ENCODE data around the gene PPAN.

PPAN gene

GRCh38 chr19:10144361-10144760 is 38.2 kb downstream of the PPAN start:
- no peak for DNase-seq (ENCODE audit: low spot score)
- no peak for TF ChIP-seq CTCF (IDR thresholded peaks at IDR 0.05; ENCODE audit: borderline replicate concordance, control extremely low read depth, extremely low read depth, insufficient read depth, missing control alignments)
- in situ Hi-C loops (cut with MboI; ENCODE audit: low sequenced_read_pairs, unreplicated experiment), result no loop called here

- no peak for TF ChIP-seq CTCF (IDR thresholded peaks at IDR 0.05; ENCODE audit: borderline replicate concordance, control extremely low read depth, extremely low read depth, insufficient read depth, missing control alignments)
- in situ Hi-C loops (cut with MboI; ENCODE audit: low sequenced_read_pairs, unreplicated experiment), result no loop called here
- DNase-seq (ENCODE audit: low spot score), result no peak
Measured at GRCh38 chr19:10145031-10145430, 38.9 kb downstream of the PPAN start.

- TF ChIP-seq CTCF (IDR thresholded peaks at IDR 0.05; ENCODE audit: borderline replicate concordance, control extremely low read depth, extremely low read depth, insufficient read depth, missing control alignments), result no peak
- in situ Hi-C loops (cut with MboI; ENCODE audit: low sequenced_read_pairs, unreplicated experiment), result no loop called here
Measured at GRCh38 chr19:10146142-10146541, 40.0 kb downstream of the PPAN start.

GRCh38 chr19:10149427-10149826 is 43.3 kb downstream of the PPAN start:
- in situ Hi-C loops (cut with MboI; ENCODE audit: low sequenced_read_pairs, unreplicated experiment), result no loop called here
- DNase-seq (ENCODE audit: low spot score), result no peak
- TF ChIP-seq CTCF (IDR thresholded peaks at IDR 0.05; ENCODE audit: borderline replicate concordance, control extremely low read depth, extremely low read depth, insufficient read depth, missing control alignments), result no peak

More at GRCh38 chr19:10146142-10146541, 40.0 kb downstream of the PPAN start:
- no peak for DNase-seq (ENCODE audit: low spot score)

- in situ Hi-C loops (cut with MboI; ENCODE audit: low sequenced_read_pairs, unreplicated experiment), result no loop called here
- no peak for DNase-seq (ENCODE audit: low spot score)
- TF ChIP-seq CTCF (IDR thresholded peaks at IDR 0.05; ENCODE audit: borderline replicate concordance, control extremely low read depth, extremely low read depth, insufficient read depth, missing control alignments), result no peak
Measured at GRCh38 chr19:10151521-10151920, 45.4 kb downstream of the PPAN start.

- no peak for DNase-seq (ENCODE audit: low spot score)
- in situ Hi-C loops (cut with MboI; ENCODE audit: low sequenced_read_pairs, unreplicated experiment), result no loop called here
- TF ChIP-seq CTCF (IDR thresholded peaks at IDR 0.05; ENCODE audit: borderline replicate concordance, control extremely low read depth, extremely low read depth, insufficient read depth, missing control alignments), result no peak
Measured at GRCh38 chr19:10152100-10152499, 45.9 kb downstream of the PPAN start.

- no peak for DNase-seq (ENCODE audit: low spot score)
- TF ChIP-seq CTCF (IDR thresholded peaks at IDR 0.05; ENCODE audit: borderline replicate concordance, control extremely low read depth, extremely low read depth, insufficient read depth, missing control alignments), result no peak
- in situ Hi-C loops (cut with MboI; ENCODE audit: low sequenced_read_pairs, unreplicated experiment), result no loop called here
Measured at GRCh38 chr19:10155839-10156238, 49.7 kb downstream of the PPAN start.

All from GM13976 (cell line).